Liver (tissue), 3 donors: ENCODE data around the gene FER.
"Not testable (repeated sequence)": the region's sequence is repeated elsewhere in the genome, so short reads cannot be mapped to it uniquely, and the experiment has no call there.

Experiments used
- ATF3 ChIP-seq: IDR thresholded peaks from 2 replicates; pipeline ENCODE4 v1.6.1; 2016; ENCODE audit warnings: antibody characterized with exemption
- FOXA1 ChIP-seq: IDR thresholded peaks from 2 replicates; pipeline ENCODE4 v1.6.1; 2016; ENCODE audit warnings: antibody characterized with exemption
- REST ChIP-seq: IDR thresholded peaks from 2 replicates; pipeline ENCODE4 v1.6.1; 2016; ENCODE audit warnings: antibody characterized with exemption, mild to moderate bottlenecking
- RXRA ChIP-seq, 2 donors: IDR thresholded peaks; 2 replicates each; pipeline ENCODE4 v1.6.1; 2017 to 2018; ENCODE audit warnings: antibody characterized with exemption in 2 of 2, mild to moderate bottlenecking in 1 of 2
- TAF1 ChIP-seq: conservative IDR thresholded peaks from 2 replicates; pipeline ENCODE4 v1.6.1; 2016; ENCODE audit warnings: antibody characterized with exemption, mild to moderate bottlenecking
- TF ChIP-seq, protein P1 (sequence below): fragments of 150-350 bp; IDR thresholded peaks from 2 replicates; pipeline ENCODE4 v1.5.1; 2017; ENCODE audit warnings: improper control_type of control experiment, low read depth, low read length; ENCODE audit not compliant: missing input control
- TF ChIP-seq, protein P2 (sequence below): IDR thresholded peaks from 2 replicates; pipeline ENCODE4 v1.6.1; 2016; ENCODE audit warnings: antibody characterized with exemption
- TF ChIP-seq, protein P3 (sequence below): IDR thresholded peaks from 2 replicates; pipeline ENCODE4 v1.6.1; 2016; ENCODE audit warnings: antibody characterized with exemption
- donor health status: healthy.
- donor health status: healthy.

GRCh38 chr5:109050321-109050720, 302.6 kb downstream of the FER start:
- TF ChIP-seq RXRA (IDR thresholded peaks at IDR 0.05); REST; ATF3; FOXA1; TAF1: not testable (repeated sequence)
- TF ChIP-seq, protein P1, sequence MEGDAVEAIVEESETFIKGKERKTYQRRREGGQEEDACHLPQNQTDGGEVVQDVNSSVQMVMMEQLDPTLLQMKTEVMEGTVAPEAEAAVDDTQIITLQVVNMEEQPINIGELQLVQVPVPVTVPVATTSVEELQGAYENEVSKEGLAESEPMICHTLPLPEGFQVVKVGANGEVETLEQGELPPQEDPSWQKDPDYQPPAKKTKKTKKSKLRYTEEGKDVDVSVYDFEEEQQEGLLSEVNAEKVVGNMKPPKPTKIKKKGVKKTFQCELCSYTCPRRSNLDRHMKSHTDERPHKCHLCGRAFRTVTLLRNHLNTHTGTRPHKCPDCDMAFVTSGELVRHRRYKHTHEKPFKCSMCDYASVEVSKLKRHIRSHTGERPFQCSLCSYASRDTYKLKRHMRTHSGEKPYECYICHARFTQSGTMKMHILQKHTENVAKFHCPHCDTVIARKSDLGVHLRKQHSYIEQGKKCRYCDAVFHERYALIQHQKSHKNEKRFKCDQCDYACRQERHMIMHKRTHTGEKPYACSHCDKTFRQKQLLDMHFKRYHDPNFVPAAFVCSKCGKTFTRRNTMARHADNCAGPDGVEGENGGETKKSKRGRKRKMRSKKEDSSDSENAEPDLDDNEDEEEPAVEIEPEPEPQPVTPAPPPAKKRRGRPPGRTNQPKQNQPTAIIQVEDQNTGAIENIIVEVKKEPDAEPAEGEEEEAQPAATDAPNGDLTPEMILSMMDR = not testable (repeated sequence)
- TF ChIP-seq, protein P2, sequence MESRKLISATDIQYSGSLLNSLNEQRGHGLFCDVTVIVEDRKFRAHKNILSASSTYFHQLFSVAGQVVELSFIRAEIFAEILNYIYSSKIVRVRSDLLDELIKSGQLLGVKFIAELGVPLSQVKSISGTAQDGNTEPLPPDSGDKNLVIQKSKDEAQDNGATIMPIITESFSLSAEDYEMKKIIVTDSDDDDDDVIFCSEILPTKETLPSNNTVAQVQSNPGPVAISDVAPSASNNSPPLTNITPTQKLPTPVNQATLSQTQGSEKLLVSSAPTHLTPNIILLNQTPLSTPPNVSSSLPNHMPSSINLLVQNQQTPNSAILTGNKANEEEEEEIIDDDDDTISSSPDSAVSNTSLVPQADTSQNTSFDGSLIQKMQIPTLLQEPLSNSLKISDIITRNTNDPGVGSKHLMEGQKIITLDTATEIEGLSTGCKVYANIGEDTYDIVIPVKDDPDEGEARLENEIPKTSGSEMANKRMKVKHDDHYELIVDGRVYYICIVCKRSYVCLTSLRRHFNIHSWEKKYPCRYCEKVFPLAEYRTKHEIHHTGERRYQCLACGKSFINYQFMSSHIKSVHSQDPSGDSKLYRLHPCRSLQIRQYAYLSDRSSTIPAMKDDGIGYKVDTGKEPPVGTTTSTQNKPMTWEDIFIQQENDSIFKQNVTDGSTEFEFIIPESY = not testable (repeated sequence)
- TF ChIP-seq, protein P3, sequence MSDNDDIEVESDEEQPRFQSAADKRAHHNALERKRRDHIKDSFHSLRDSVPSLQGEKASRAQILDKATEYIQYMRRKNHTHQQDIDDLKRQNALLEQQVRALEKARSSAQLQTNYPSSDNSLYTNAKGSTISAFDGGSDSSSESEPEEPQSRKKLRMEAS = not testable (repeated sequence)
